HG02840 (cell line): ENCODE results near the gene CMC1.
"Not testable (repeated sequence)": the region's sequence is repeated elsewhere in the genome, so short reads cannot be mapped to it uniquely, and the experiment has no call there.

Experiments used
- ATAC-seq: cut with Tn5 transposase; IDR thresholded peaks from one replicate; pipeline ENCODE4 v1.9.1; 2021; ENCODE audit warnings: mild to moderate bottlenecking, moderate library complexity, moderate number of reproducible peaks; ENCODE audit not compliant: unreplicated experiment, low FRiP score

Gene CMC1

DNA sequence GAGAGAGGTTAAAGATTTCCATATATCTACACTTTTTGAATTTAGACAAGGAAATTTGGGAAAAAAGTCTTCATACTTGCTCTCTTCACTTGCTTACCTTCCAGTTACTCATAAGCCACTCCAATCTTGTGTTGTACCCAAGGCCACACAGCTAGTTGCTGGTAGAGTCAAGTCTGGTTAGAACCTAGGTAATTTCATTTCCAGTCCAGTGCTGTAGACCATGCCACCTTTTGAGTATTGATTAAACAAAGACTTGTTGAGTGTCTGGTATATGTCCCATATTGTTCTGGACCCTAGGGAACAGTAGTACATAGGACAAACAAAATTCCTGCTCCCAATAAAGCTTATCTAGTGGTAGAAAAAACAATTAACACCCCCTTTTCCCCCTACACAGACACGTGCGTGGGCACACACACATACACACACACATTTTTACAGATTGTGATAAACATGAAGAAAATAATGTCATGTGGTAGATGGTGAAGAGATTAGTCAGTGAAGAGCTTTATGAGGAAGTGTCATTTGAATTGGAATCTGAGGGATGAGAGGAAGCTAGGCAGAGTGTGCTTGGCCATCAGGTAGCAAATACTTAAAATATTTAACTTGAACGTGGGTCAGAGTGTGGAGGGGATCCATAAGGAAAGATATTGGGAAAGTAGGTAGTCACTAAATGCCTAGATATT lies 2.1 kb downstream of the CMC1 start:
- no peak for ATAC-seq

- ATAC-seq: no peak
These were observed 3.1 kb downstream of the CMC1 start for GRCh38 chr3:28244491-28244890.

GRCh38 chr3:28247286-28247685 lies 5.9 kb downstream of the CMC1 start:
- no peak for ATAC-seq

- no peak for ATAC-seq
These were observed 9.6 kb downstream of the CMC1 start for GRCh38 chr3:28250999-28251398.

GRCh38 chr3:28252001-28252431 lies 10.6 kb downstream of the CMC1 start:
- ATAC-seq: no peak

DNA sequence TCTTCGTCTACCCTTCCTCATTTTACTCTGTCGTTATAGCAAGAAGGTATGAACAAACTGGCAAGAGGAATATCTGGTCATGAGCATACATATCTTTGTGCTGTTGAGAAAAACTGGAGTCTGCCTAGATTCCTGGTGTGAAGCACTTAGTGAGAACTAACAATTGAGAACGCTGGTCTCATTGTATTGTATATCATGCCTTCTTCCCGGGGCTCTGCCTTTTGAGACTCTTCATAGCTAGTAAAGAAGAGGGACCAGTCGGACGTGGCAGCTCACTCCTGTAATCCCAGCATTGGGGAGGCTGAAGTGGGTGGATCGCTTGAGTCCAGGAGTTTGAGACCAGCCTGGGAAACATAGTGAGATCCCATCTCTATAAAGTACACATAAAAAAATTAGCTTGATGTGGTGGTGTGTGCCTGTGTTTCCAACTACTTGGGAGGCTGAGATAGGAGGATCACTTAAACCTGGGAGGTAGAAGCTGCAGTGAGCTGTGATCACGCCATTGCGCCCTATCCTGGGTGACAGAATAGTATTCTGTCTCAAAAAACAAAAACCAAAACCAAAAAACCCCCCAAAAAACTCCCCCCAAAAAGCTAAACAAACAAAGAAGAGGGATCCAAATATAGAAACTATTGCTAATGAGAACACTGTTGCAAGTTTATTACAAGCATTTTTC lies 11.8 kb downstream of the CMC1 start:
- no peak for ATAC-seq

- ATAC-seq: no peak
These were observed 20.6 kb downstream of the CMC1 start for GRCh38 chr3:28262001-28262400.

DNA sequence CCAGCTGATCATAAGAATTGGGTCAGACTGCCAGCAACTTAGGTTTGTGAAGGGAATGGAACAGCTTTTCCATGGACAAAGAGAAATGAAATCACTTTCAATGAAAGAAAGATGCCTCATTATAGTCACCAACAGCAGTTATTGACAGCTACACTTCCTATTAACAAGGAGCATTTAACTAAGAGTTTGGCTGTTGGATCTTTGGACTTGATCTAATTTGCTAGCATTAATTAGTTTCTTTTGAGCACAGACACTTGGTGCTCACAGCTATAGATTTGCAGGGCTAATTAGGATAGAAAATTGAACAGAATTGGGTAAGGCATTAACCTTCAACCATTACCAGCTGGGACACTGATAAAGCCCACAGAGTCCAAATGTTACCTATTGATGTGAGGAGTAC lies 24.2 kb downstream of the CMC1 start:
- no peak for ATAC-seq

- no peak for ATAC-seq
These were observed 26.8 kb downstream of the CMC1 start for GRCh38 chr3:28267984-28268849.

DNA sequence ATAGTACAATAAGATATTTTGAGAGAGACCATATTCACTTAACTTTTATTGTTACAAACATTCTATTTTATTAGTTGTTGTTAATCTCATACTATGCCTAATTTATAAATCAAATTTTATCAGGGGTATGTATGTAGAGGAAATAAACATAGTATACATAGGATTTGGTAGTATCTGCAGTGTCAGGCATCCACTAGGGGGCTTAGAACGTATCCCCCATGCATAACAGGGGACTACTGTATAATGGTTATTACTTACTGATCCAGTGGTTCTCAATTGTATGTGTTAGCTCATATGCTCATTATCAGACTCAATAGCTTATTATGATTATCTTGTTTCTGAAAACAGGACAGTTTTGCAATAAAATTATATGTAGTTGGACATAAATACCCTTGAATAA lies 27.6 kb downstream of the CMC1 start:
- ATAC-seq: no peak

DNA sequence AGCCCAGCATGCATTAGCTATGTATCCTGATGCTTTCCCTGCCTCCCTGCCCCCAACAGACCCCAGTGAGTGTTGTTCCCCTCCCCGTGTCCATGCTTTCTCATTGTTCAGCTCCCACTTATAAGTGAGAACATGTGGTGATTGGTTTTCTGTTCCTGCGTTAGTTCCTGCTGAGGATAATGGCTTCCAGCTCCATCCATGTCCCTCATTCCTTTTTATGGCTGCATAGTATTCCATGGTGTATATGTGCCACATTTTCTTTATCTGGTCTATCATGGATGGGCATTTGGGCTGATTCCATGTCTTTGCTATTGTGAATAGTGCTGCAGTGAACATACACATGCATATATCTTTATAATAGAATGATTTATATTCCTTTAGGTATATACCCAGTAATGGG lies 28.5 kb downstream of the CMC1 start:
- ATAC-seq: not testable (repeated sequence)

- no peak for ATAC-seq
These were observed 32.4 kb downstream of the CMC1 start for GRCh38 chr3:28273837-28274236.

- no peak for ATAC-seq
These were observed 37.5 kb downstream of the CMC1 start for GRCh38 chr3:28278918-28279317.

DNA sequence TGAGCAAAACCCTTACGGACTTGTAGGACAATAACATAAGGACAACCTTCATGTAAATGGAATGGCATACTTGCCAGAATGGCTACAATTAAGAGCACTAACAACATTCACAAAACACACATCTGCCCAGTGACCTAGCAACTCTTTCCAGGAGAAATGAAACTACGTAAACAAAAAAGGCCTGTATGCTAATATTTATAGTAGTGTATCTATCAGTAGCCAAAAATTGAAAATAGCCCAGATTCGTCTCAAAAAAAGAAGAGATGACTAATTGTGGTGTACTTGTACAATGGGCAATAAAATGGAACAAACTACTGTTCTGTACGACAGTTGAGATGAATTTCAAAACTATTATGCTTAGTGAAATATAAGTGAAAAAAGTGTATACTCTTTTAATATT lies 38.4 kb downstream of the CMC1 start:
- ATAC-seq: no peak

- no peak for ATAC-seq
These were observed 39.4 kb downstream of the CMC1 start for GRCh38 chr3:28280781-28281180.

GRCh38 chr3:28286595-28286994 lies 45.2 kb downstream of the CMC1 start:
- ATAC-seq: no peak

DNA sequence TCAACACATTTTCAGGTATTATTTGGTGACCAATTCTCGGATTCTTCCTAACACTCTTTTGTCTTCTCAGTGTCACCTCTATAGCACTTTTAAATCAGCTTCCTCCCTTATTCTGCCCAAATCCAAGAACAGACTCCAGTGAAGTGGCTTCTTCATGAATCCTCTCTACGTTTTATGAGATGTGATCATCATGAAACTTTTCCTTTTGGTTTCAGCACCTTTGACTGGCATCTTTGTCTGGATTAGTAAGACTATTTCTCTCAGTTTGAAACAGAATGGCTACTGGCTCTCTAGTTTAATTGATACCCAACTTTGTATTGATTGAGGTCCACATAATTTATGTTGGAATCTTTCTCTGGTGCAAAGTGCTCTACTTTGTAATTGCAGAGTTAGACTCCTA lies 45.6 kb downstream of the CMC1 start:
- ATAC-seq: no peak

- no peak for ATAC-seq
These were observed 49.5 kb downstream of the CMC1 start for GRCh38 chr3:28290863-28291300.

DNA sequence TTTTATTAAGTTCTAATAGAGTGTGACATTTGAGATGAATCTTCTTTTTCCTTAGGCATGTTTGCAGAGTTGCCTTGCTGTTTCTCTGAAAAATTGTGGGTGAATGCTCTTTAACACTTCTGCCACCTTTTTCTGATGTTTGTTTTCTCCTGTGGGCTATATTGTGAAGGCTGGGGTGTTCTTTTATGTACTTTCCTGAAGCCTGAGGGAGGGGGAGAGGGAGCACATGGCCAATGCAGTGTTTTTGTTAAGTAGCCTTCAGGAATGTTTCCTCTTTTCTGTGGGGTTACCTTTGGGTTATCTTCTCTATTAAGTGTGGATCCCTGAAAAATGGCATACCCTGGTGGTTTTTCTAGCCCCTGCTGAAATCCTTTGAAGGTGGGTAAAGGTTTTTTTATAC lies 50.2 kb downstream of the CMC1 start:
- no peak for ATAC-seq

- ATAC-seq: no peak
These were observed 51.2 kb downstream of the CMC1 start for GRCh38 chr3:28292622-28293021.

GRCh38 chr3:28294667-28295413 lies 53.4 kb downstream of the CMC1 start:
- no peak for ATAC-seq
